Endothelial cell of umbilical vein (primary cell): ENCODE measurements around the gene CTTN. TPM values are rescaled to one million over a fixed set of nuclear protein-coding genes. Genes with fewer than 3 reads are reported as not detected.

Experiments used
- BruUV-seq: library from RNA; stranded (reverse); fragments of 400-500 nt; replicated peaks from 2 replicates; lab custom pipeline; 2021; lab: Mats Ljungman, UMichigan
- CTCF ChIA-PET: fragments of 300-600, 350-600 bp; sonication (Branson Sonifier 250); formaldehyde crosslinking; loops from one replicate; lab custom pipeline; 2021; ENCODE audit warnings: antibody characterized with exemption, inconsistent platforms; lab: Charles Lee
- POLR2A ChIA-PET: fragments of 300-600, 350-600 bp; sonication (Branson Sonifier 250); formaldehyde crosslinking; loops from one replicate; lab custom pipeline; 2021; ENCODE audit warnings: antibody characterized with exemption, inconsistent platforms; lab: Charles Lee
- DNase-seq: peaks from one replicate; pipeline ENCODE4 v3.0.0-alpha.2; 2011; ENCODE audit warnings: low read depth, low spot score
- FAIRE-seq: peaks from 2 replicates; lab custom pipeline; 2011; peaks lifted over from hg19 to GRCh38; lab: Jason Lieb, UNC
- H2AFZ ChIP-seq: 2 replicates; pipeline ENCODE4 v1.6.0; 2012; ENCODE audit warnings: low read depth, low read length, control low read depth, inconsistent platforms
- H3K27ac ChIP-seq: 2 replicates; pipeline ENCODE4 v1.5.1; 2011; ENCODE audit warnings: low read depth, mild to moderate bottlenecking, control low read depth, low read length, moderate library complexity; ENCODE audit not compliant: insufficient read depth
- H3K27me3 ChIP-seq, 2 experiments: 2 replicates each; pipeline versions ENCODE4 v1.6.0 to v1.6.1; 2011; ENCODE audit warnings: low read length in 2 of 2, mixed read lengths in 1 of 2; ENCODE audit not compliant: control insufficient read depth in 2 of 2, insufficient read depth in 2 of 2
- H3K36me3 ChIP-seq, 2 experiments: 2 replicates in 1 of 2; 3 replicates in 1 of 2; pipeline ENCODE4 v1.5.1; 2011; ENCODE audit warnings: low read length in 2 of 2, mild to moderate bottlenecking in 1 of 2, moderate library complexity in 1 of 2; ENCODE audit not compliant: control insufficient read depth in 2 of 2, insufficient read depth in 2 of 2; ENCODE audit errors: extremely low read depth in 1 of 2
- H3K4me1 ChIP-seq: 3 replicates; pipeline ENCODE4 v1.5.1; 2011; ENCODE audit warnings: mild to moderate bottlenecking, low read length; ENCODE audit not compliant: control insufficient read depth, insufficient read depth; ENCODE audit errors: extremely low read depth
- H3K4me2 ChIP-seq: 2 replicates; pipeline ENCODE4 v1.6.1; 2011; ENCODE audit warnings: low read length, control low read depth, mixed read lengths; ENCODE audit not compliant: insufficient read depth
- H3K4me3 ChIP-seq, 3 experiments: fragments of 200-600 bp in 1 of 3; sonication (generic), shearing (Covaris generic) in 1 of 3; replicated peaks in 1 of 3; 2 replicates each; pipeline ENCODE4 v1.5.1; 2011 to 2016; ENCODE audit warnings: control low read depth in 3 of 3, low read length in 3 of 3, mild to moderate bottlenecking in 2 of 3, inconsistent platforms in 1 of 3, low read depth in 1 of 3, moderate library complexity in 1 of 3; ENCODE audit not compliant: insufficient read depth in 1 of 3
- H3K79me2 ChIP-seq: 2 replicates; pipeline ENCODE4 v1.6.0; 2012; ENCODE audit warnings: low read length, inconsistent platforms; ENCODE audit not compliant: control insufficient read depth, insufficient read depth
- H3K9ac ChIP-seq: replicated peaks from 2 replicates; pipeline ENCODE3; 2011; ENCODE audit warnings: low read length, control low read depth; ENCODE audit not compliant: insufficient read depth; ENCODE audit errors: extremely low read depth
- H3K9me1 ChIP-seq: replicated peaks from 3 replicates; pipeline ENCODE4 v1.6.0; 2011; ENCODE audit warnings: mild to moderate bottlenecking, low read length; ENCODE audit not compliant: control insufficient read depth, insufficient read depth; ENCODE audit errors: extremely low read depth
- H3K9me3 ChIP-seq: replicated peaks from 2 replicates; pipeline ENCODE4 v1.5.1; 2012; ENCODE audit warnings: low read length, inconsistent platforms; ENCODE audit not compliant: control insufficient read depth, insufficient read depth
- H4K20me1 ChIP-seq: replicated peaks from 2 replicates; pipeline ENCODE3; 2011; ENCODE audit warnings: mild to moderate bottlenecking, low read length; ENCODE audit not compliant: control insufficient read depth, insufficient read depth; ENCODE audit errors: extremely low read depth
- CTCF ChIP-seq, 2 donors: IDR thresholded peaks; 1 replicate in 1 of 2; 2 replicates in 1 of 2; pipeline ENCODE4 v1.5.1; 2011; ENCODE audit warnings: low read length in 2 of 2, mild to moderate bottlenecking in 2 of 2, moderate library complexity in 2 of 2, control low read depth in 1 of 2, inconsistent platforms in 1 of 2, low read depth in 1 of 2; ENCODE audit not compliant: insufficient read depth in 1 of 2; ENCODE audit errors: extremely low read depth in 1 of 2
- EZH2 ChIP-seq: IDR thresholded peaks from 2 replicates; pipeline ENCODE4 v1.6.1; 2012; ENCODE audit warnings: borderline replicate concordance, low read depth, mild to moderate bottlenecking, moderate library complexity, low read length, inconsistent platforms; ENCODE audit not compliant: severe bottlenecking
- FOS ChIP-seq: IDR thresholded peaks from 2 replicates; pipeline ENCODE4 v1.6.1; 2011; ENCODE audit warnings: mild to moderate bottlenecking, low read length, moderate library complexity, borderline replicate concordance; ENCODE audit not compliant: insufficient read depth
- GATA2 ChIP-seq: IDR thresholded peaks from 2 replicates; pipeline ENCODE4 v1.7.0; 2011; ENCODE audit warnings: low read depth, mild to moderate bottlenecking, moderate library complexity, mixed read lengths, low read length; ENCODE audit not compliant: insufficient read length, insufficient read depth
- JUN ChIP-seq: IDR thresholded peaks from 2 replicates; pipeline ENCODE4 v1.6.1; 2011; ENCODE audit warnings: borderline replicate concordance, low read depth; ENCODE audit not compliant: insufficient read length, insufficient read depth
- MYC ChIP-seq: IDR thresholded peaks from one replicate; pipeline ENCODE4 v1.6.1; 2011; ENCODE audit warnings: mild to moderate bottlenecking, low read depth, low read length
- POLR2A ChIP-seq: IDR thresholded peaks from 2 replicates; pipeline ENCODE4 v1.6.1; 2012; ENCODE audit warnings: low read depth, mild to moderate bottlenecking, control low read depth, low read length
- POLR2AphosphoS5 ChIP-seq: IDR thresholded peaks from 2 replicates; pipeline ENCODE4 v1.6.1; 2012; ENCODE audit warnings: low read depth, mild to moderate bottlenecking, control low read depth, low read length, moderate library complexity; ENCODE audit not compliant: insufficient read depth
- dilution Hi-C: fragments of 300-500 bp; cut with MboI; formaldehyde crosslinking; loops from one replicate; pipeline ENCODE4 v1.15.0; 2019; ENCODE audit warnings: low sequenced_read_pairs; ENCODE audit not compliant: extremely low pct_ligation_motif_present
- intact Hi-C: fragments of 100-400 bp; cut with micrococcal nuclease; formaldehyde crosslinking; loops from one replicate; pipeline ENCODE4 v1.10.0; 2022
- polyA plus RNA-seq, 4 experiments: library from polyadenylated mRNA; depleted of rRNA in 3 of 4; stranded (reverse) in 3 of 4; unstranded in 1 of 4; fragments of >200 nt; gene quantifications; 2 replicates each; pipeline versions ENCODE4 v1.2.1 to v1.2.3, GENCODE V29; 2011 to 2012; ENCODE audit warnings: missing spikeins in 1 of 4
- total RNA-seq: library from RNA; stranded (reverse); gene quantifications from 2 replicates; pipeline ENCODE4 v1.2.3, GENCODE V29; 2021
- TF ChIP-seq, protein P1 (sequence below): IDR thresholded peaks from 2 replicates; pipeline ENCODE4 v1.6.1; 2011; ENCODE audit not compliant: insufficient read depth, insufficient read length

The CTTN gene
- total and polyA plus RNA-seq, 2 donors (not counting 3 experiments of a cell fraction or from before 2014, with no cell fraction given) = 161 to 330 TPM

DNA sequence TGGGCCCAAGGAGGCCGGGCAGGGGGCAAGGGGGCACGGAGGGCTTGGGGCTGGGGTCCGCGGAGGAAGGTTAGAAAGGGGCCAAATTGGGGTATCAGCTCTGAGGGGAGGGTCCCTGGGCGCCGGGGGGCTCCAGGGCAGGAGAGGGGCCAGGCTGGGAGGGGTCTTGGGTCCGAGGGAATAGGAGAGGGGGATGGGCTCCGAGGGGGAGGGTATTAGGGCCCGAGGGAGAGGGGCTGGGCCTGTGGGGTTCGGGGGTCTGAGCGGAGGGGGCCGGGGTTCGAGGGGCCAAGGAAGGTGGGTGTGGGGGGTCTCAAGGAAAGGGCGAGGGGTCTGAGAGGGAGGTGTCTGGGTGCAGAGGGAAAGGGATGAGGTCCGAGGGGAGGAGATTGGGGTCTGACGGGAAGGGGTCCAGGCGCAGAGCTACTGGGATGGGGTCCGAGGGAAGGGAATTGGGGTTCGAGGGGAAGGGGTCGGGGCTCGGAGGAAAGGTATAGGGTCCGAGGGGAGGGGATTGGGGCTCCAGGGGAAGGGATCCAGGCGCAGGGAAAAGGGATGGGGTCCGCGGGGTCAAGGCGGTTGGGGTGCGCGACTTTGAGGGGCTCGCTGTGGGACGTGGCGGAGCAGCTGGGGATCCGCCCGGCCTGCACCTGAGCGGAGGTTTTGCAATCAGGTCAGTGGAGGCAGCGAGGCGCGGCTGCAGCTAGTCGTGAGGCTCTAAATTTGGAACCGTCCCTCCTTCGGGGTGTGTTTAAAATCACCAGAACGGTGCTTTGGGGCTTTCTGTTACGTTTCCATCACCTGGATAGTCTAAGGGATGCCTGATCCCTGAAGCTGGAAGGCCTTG, 728 bp downstream of the CTTN start:
- peaks cover 3% of the 10 kb centered on the region for H4K20me1 ChIP-seq
- DNase-seq (no peak), FAIRE-seq (no peak)
- no peak overlapping the region for H2AFZ ChIP-seq
- peak overlapping the region; percentile 37 for H3K4me2 ChIP-seq
- H3K4me3 ChIP-seq = peak overlapping the region; percentile 56 to 89 (median 84)
- CTCF ChIA-PET = interaction anchor here (1.2 to 1.7 kb wide), 2 partner anchors 15 to 118 kb away, joined by 3 read pairs; no protein-coding TSS in a partner anchor
- no peaks in the 10 kb centered on the region for H3K9me1 ChIP-seq
- intact Hi-C loops = loop anchor here (1.0 to 2.0 kb wide), 3 partner anchors 32 to 195 kb away; partner anchors contain the start of gene PPFIA1
- H3K4me1 ChIP-seq = peaks cover 19% of the 10 kb centered on the region
- TSS peak; percentile 52 for BruUV-seq
- peak overlapping the region; percentile 60 for H3K27ac ChIP-seq
- TF ChIP-seq, protein P1, sequence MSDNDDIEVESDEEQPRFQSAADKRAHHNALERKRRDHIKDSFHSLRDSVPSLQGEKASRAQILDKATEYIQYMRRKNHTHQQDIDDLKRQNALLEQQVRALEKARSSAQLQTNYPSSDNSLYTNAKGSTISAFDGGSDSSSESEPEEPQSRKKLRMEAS = no peak
- H3K9ac ChIP-seq = peak overlapping the region; percentile 64
- POLR2A ChIA-PET = no interaction called here
- H3K36me3 ChIP-seq = no peaks in the 10 kb centered on the region
- peaks cover 66% of the 10 kb centered on the region for H3K79me2 ChIP-seq
- no peaks in the 10 kb centered on the region for H3K27me3 ChIP-seq
- dilution Hi-C loops = no loop called here
- no peaks in the 10 kb centered on the region for H3K9me3 ChIP-seq

- BruUV-seq = no TSS peak
Measured at GRCh38 chr11:70399681-70400112, 1.4 kb downstream of the CTTN start.

More at GRCh38 chr11:70399681-70400112, 1.4 kb downstream of the CTTN start:
- ChIA-PET POLR2A (no interaction called here), CTCF (interaction anchor here (1.2 to 1.7 kb wide), 2 partner anchors 15 to 119 kb away, joined by 3 read pairs; no protein-coding TSS in a partner anchor)
- no peaks in the 10 kb centered on the region for H3K27me3 ChIP-seq
- no peak overlapping the region for H2AFZ ChIP-seq
- FAIRE-seq (peak; percentile 94), DNase-seq (peak; percentile 95)
- peak overlapping the region; percentile 37 for H3K4me2 ChIP-seq
- no peaks in the 10 kb centered on the region for H3K9me1 ChIP-seq
- peaks cover 19% of the 10 kb centered on the region for H3K4me1 ChIP-seq
- H3K36me3 ChIP-seq = no peaks in the 10 kb centered on the region
- intact Hi-C loops = loop anchor here (2.0 kb wide), 1 partner anchor 129 kb away; the partner anchor contains the start of gene PPFIA1
- H3K79me2 ChIP-seq = peaks cover 73% of the 10 kb centered on the region
- peak overlapping the region; percentile 65 for H3K27ac ChIP-seq
- H4K20me1 ChIP-seq = peaks cover 3% of the 10 kb centered on the region
- TF ChIP-seq POLR2AphosphoS5 (peak; percentile 55), FOS (peak; percentile 98), MYC (peak; percentile 72), EZH2 (no peak), POLR2A (peak; percentile 34), JUN (peak; percentile 85), CTCF (IDR thresholded peaks at IDR 0.05; ENCODE audit: extremely low read depth in 1 of 2, insufficient read depth in 1 of 2, low read depth in 1 of 2, low read length in 2 of 2) (no peak), GATA2 (no peak)
- TF ChIP-seq, protein P1 = peak; percentile 57
- dilution Hi-C loops = no loop called here
- no peaks in the 10 kb centered on the region for H3K9me3 ChIP-seq
- peak overlapping the region; percentile 64 for H3K9ac ChIP-seq
- peak overlapping the region; percentile 47 to 89 (median 84) for H3K4me3 ChIP-seq
